A673 (cell line): ENCODE measurements around the gene NFATC3.

Experiments used
- EZH2 ChIP-seq: fragments of 200-600 bp; sonication (generic); IDR thresholded peaks from 2 replicates; pipeline ENCODE4 v1.6.1; 2017; ENCODE audit warnings: borderline replicate concordance, low read depth, mild to moderate bottlenecking, mixed read lengths, antibody characterized with exemption, low read length; ENCODE audit not compliant: poor library complexity, severe bottlenecking
- TF ChIP-seq, protein P1 (sequence below): fragments of 300-800, 200-600 bp; sonication (generic); conservative IDR thresholded peaks from 2 replicates; pipeline ENCODE4 v1.5.1; 2017; ENCODE audit warnings: low read depth, mild to moderate bottlenecking, antibody characterized with exemption, low read length, moderate library complexity, mixed read lengths

DNA sequence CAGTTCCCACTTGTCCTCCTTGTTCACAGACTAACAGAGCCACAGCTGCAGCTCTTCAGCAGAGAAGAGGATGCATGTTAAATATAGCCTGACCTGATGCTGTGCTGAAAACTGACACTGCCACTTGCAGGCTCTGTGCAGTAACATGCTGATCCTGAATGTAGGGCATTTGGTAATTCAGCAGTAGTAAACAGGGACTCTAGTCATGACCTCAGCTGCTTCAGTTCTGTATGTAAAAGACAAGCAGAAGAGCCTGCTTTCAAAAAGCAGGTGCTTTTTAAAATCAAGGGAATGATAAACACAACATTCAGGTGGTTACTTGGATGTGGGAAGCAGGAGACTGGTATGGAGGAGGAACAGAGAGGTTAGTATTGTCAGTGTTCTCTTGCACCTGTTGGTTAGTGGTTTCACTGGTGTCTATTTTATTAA lies 116.9 kb downstream of the NFATC3 start:
- TF ChIP-seq, protein P1, sequence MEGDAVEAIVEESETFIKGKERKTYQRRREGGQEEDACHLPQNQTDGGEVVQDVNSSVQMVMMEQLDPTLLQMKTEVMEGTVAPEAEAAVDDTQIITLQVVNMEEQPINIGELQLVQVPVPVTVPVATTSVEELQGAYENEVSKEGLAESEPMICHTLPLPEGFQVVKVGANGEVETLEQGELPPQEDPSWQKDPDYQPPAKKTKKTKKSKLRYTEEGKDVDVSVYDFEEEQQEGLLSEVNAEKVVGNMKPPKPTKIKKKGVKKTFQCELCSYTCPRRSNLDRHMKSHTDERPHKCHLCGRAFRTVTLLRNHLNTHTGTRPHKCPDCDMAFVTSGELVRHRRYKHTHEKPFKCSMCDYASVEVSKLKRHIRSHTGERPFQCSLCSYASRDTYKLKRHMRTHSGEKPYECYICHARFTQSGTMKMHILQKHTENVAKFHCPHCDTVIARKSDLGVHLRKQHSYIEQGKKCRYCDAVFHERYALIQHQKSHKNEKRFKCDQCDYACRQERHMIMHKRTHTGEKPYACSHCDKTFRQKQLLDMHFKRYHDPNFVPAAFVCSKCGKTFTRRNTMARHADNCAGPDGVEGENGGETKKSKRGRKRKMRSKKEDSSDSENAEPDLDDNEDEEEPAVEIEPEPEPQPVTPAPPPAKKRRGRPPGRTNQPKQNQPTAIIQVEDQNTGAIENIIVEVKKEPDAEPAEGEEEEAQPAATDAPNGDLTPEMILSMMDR, result no peak
- no peak for TF ChIP-seq EZH2
